Measurements from ENCODE around the gene ANTKMT. TPM values are rescaled to one million over a fixed set of nuclear protein-coding genes. Genes with fewer than 3 reads are reported as not detected.

The ANTKMT gene
- total RNA-seq, 4 donors from 2014 or later = 6.2 to 21.1 (median 19.1) TPM

DNA sequence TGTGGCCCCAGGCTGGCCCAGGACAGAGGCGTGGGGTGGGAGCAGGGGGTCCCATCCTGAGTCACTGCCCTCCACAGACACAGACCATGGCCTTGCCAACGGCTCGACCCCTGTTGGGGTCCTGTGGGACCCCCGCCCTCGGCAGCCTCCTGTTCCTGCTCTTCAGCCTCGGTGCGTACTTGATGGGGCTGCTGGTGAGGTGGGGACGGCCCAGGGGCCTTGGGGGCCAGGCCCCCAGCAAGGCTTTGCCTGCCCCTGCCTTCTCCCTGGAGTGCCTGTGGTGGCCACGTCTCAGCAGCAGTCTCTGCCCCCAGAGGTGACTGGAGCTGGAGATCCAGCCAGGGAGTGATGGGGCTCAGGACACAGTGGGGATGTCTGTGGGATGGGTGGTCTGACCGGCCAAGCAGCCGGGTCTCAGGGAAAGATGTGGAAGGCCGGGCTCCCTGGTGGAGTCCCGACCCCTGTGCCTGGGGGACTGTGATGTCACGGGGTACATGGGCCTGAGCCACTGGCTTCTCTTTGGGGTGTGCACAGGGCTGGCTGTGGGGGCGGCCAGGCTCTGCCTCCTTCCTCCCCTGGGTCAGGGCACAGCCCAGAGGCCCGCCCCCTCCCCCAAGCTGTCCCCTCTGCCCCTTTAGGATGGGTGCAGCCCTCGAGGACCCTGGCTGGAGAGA is 41.8 kb downstream of the ANTKMT start:
- Histone ChIP-seq H3K9me3 (no peaks in the 10 kb centered on the region), H3K27me3 (no peaks in the 10 kb centered on the region), H3K4me1 (peaks cover 0 to 6% of the 10 kb centered on the region in 2 donors), H3K36me3 (no peaks in the 10 kb centered on the region), H3K4me3 (no peak overlapping the region), H3K27ac (no peak overlapping the region)
- no peak for DNase-seq
- intact Hi-C loops (cut with DNase I; ENCODE audit: low total_unique reads) = no loop called here
- no peak for TF ChIP-seq POLR2A (IDR thresholded peaks at IDR 0.05)
- TF ChIP-seq, protein P1, sequence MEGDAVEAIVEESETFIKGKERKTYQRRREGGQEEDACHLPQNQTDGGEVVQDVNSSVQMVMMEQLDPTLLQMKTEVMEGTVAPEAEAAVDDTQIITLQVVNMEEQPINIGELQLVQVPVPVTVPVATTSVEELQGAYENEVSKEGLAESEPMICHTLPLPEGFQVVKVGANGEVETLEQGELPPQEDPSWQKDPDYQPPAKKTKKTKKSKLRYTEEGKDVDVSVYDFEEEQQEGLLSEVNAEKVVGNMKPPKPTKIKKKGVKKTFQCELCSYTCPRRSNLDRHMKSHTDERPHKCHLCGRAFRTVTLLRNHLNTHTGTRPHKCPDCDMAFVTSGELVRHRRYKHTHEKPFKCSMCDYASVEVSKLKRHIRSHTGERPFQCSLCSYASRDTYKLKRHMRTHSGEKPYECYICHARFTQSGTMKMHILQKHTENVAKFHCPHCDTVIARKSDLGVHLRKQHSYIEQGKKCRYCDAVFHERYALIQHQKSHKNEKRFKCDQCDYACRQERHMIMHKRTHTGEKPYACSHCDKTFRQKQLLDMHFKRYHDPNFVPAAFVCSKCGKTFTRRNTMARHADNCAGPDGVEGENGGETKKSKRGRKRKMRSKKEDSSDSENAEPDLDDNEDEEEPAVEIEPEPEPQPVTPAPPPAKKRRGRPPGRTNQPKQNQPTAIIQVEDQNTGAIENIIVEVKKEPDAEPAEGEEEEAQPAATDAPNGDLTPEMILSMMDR (IDR thresholded peaks at IDR 0.05) = no peak

DNA sequence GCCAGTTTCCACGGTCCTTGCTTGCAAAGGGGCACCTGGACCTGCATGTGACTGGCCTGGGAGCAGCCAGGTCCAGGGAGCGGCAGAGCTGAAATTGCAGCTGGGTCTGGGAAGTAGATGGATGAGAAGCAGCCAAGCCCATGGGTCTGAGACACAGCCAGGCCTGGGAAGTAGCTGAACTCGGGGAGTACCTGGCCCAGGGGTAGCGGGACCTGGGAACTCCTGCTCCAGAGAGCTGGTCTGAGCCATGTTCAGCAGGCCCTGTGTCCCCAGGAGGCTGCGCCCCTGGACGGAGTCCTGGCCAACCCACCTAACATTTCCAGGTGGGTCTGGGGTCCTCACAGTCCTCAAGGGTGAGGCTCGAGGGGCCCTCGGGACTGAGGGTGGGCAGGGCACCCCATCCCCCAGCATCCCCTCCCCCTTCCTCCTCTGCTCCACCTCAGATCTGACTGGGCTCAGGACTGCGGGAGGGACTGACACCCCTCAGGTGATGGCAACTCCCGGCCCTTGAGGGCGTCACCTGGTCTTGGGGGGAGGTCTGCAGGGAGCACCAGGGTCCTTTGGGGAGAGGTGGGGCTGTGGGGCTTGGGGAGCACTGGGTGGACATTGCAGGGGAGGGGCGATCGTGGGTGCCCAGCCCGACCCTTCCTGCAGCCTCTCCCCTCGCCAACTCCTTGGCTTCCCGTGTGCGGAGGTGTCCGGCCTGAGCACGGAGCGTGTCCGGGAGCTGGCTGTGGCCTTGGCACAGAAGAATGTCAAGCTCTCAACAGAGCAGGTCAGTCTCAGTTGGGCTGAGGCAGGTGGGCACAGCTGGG is 42.6 kb downstream of the ANTKMT start:
- H3K27ac ChIP-seq = no peak overlapping the region
- H3K9me3 ChIP-seq = no peaks in the 10 kb centered on the region
- H3K4me1 ChIP-seq = peaks cover 0 to 6% of the 10 kb centered on the region in 2 donors
- H3K4me3 ChIP-seq = no peak overlapping the region
- H3K36me3 ChIP-seq = no peaks in the 10 kb centered on the region
- intact Hi-C loops (cut with DNase I; ENCODE audit: low total_unique reads) = no loop called here
- TF ChIP-seq, protein P1 (IDR thresholded peaks at IDR 0.05) = no peak
- no peak for TF ChIP-seq POLR2A (IDR thresholded peaks at IDR 0.05)
- H3K27me3 ChIP-seq = no peaks in the 10 kb centered on the region
- no peak for DNase-seq

DNA sequence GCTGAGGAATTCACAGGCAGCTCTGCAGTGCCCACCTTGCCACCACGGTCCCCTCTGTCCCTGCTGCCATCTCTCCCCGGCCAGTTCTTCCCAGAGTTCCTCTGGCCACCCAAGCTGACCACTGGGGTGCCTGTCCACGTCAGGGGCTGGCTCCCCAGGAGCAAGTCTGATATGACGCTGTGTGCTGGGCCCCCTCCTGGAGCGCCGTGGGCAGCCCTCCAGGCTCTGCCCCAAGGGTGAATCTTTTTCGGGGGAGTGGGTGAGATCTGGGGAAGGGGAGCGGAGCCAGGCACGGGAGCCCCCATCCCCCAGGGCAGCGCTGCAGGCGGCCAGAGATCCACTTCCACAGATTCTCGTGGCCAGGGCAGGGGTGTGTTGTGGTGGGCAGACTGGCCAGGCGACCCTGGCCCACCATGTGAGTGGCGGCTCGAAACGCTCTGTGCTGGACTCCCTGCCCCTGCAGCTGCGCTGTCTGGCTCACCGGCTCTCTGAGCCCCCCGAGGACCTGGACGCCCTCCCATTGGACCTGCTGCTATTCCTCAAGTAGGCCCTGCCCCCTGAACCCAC is 43.3 kb downstream of the ANTKMT start:
- DNase-seq = no peak
- no peak overlapping the region for H3K27ac ChIP-seq
- H3K4me1 ChIP-seq = peaks cover 0 to 6% of the 10 kb centered on the region in 2 donors
- no peaks in the 10 kb centered on the region for H3K36me3 ChIP-seq
- intact Hi-C loops (cut with DNase I; ENCODE audit: low total_unique reads) = no loop called here
- H3K4me3 ChIP-seq = no peak overlapping the region
- H3K9me3 ChIP-seq = no peaks in the 10 kb centered on the region
- TF ChIP-seq, protein P1 (IDR thresholded peaks at IDR 0.05) = no peak
- TF ChIP-seq POLR2A (IDR thresholded peaks at IDR 0.05) = no peak
- no peaks in the 10 kb centered on the region for H3K27me3 ChIP-seq

DNA sequence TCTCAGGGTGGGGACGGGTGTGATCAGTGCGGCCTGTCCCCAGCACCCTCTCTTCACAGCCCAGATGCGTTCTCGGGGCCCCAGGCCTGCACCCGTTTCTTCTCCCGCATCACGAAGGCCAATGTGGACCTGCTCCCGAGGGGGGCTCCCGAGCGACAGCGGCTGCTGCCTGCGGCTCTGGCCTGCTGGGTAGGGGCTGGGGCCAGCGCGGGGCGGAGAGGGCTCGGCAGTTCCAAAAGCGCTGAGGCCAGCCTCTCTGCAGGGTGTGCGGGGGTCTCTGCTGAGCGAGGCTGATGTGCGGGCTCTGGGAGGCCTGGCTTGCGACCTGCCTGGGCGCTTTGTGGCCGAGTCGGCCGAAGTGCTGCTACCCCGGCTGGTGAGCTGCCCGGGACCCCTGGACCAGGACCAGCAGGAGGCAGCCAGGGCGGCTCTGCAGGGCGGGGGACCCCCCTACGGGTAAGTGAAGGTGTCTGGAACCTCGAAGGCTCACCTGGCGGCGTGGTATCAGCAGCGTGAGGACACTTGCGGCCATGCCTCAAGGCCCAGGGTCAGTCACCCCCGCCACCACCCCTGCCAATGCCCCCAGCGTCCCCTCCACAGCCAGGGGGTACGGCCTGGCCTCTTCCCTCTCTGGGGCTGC is 44.0 kb downstream of the ANTKMT start:
- no peaks in the 10 kb centered on the region for H3K27me3 ChIP-seq
- TF ChIP-seq POLR2A (IDR thresholded peaks at IDR 0.05) = no peak
- TF ChIP-seq, protein P1 (IDR thresholded peaks at IDR 0.05) = no peak
- H3K4me1 ChIP-seq = peaks cover 0 to 6% of the 10 kb centered on the region in 2 donors
- intact Hi-C loops (cut with DNase I; ENCODE audit: low total_unique reads) = no loop called here
- no peaks in the 10 kb centered on the region for H3K36me3 ChIP-seq
- H3K4me3 ChIP-seq = no peak overlapping the region
- DNase-seq = no peak
- no peak overlapping the region for H3K27ac ChIP-seq
- H3K9me3 ChIP-seq = no peaks in the 10 kb centered on the region
